ENCODE measurements around the gene SRCAP.

DNA sequence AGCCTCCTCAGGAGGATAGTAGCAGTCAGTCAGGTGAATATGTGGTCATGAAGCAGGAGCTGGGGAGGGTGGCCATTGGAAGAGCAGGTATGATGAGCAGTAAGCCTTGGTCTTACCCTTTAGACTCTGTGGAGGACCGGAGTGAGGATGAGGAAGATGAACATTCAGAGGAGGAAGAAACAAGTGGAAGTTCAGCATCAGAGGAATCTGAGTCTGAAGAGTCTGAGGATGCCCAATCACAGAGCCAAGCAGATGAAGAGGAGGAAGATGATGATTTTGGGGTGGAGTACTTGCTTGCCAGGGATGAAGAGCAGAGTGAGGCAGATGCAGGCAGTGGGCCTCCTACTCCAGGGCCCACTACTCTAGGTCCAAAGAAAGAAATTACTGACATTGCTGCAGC lies 12.7 kb downstream of the SRCAP start:
- no peak for TF ChIP-seq EZH2phosphoT487 (IDR thresholded peaks at IDR 0.05)
- TF ChIP-seq, protein P1, sequence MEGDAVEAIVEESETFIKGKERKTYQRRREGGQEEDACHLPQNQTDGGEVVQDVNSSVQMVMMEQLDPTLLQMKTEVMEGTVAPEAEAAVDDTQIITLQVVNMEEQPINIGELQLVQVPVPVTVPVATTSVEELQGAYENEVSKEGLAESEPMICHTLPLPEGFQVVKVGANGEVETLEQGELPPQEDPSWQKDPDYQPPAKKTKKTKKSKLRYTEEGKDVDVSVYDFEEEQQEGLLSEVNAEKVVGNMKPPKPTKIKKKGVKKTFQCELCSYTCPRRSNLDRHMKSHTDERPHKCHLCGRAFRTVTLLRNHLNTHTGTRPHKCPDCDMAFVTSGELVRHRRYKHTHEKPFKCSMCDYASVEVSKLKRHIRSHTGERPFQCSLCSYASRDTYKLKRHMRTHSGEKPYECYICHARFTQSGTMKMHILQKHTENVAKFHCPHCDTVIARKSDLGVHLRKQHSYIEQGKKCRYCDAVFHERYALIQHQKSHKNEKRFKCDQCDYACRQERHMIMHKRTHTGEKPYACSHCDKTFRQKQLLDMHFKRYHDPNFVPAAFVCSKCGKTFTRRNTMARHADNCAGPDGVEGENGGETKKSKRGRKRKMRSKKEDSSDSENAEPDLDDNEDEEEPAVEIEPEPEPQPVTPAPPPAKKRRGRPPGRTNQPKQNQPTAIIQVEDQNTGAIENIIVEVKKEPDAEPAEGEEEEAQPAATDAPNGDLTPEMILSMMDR (IDR thresholded peaks at IDR 0.05): no peak
- TF ChIP-seq EZH2 (IDR thresholded peaks at IDR 0.05): no peak

Measured in neural progenitor cell (in vitro differentiated cells).